HG02610 (cell line): ENCODE data around the gene FOXB1.

ENCODE experiments used
- ATAC-seq: cut with Tn5 transposase; IDR thresholded peaks from one replicate; pipeline ENCODE4 v1.9.1; 2021; ENCODE audit warnings: mild to moderate bottlenecking, moderate library complexity; ENCODE audit not compliant: unreplicated experiment

FOXB1 gene

GRCh38 chr15:60004009-60004845 is at the start of gene FOXB1:
Gene FOXB1, plus strand, starts transcription at chr15:60004311. Its CDS starts 653 bp downstream, at chr15:60004964.
- no peak for ATAC-seq

DNA sequence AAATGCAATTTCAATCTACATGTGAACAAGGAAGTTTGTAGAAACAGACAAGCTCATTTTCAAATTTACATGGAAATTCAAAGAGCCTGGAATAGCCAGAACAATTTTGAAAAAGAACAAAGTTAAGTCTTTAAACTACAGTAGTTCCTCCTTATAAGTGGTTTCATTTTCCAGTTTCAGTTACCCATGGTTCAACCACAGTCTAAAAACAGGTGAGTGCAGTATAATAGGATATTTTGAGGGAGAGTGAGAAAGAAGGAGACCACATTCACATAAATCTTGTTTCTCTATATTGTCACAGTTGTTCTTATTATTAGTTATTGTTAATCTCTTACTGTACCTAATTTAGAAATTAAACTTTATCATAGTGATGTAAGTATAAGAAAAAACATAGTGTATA is 45.8 kb upstream of the FOXB1 start:
- ATAC-seq = no peak

DNA sequence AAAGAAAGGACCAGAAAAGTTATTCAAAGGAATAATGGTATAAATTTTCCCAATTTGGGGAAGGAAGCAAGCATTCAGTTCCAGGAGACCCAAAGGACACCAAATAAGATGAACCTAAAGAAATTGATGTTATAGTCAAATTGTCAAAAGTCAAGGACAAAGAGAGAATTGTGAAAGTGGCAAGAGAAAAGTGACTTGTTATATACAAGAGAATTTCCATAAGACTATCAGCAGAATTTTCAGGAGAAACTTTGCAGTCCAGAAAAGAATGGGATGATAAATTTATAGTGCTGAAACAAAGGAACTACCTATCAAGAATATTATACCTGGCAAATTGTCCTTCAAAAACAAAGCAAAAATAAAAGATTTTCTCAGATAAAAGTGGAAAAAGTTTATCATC is 43.8 kb upstream of the FOXB1 start:
- no peak for ATAC-seq

DNA sequence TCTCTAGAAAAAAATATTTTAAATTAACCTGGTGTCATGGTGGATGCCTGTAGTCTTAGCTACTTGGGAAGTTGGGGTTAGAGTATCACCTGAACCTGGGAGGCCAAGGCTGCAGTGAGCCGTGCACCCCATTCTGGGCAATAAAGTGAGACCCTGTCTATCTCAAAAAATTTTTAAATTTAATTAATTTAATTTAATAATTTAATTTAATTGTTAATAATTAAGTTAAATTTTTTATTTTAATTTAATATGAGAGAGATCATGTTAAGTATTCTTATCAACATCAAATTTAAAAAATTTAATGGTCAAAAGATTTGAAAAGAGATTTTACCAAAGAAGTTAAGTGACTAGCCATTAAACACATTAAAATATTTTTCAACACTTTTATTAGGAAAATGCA is 40.8 kb upstream of the FOXB1 start:
- no peak for ATAC-seq

DNA sequence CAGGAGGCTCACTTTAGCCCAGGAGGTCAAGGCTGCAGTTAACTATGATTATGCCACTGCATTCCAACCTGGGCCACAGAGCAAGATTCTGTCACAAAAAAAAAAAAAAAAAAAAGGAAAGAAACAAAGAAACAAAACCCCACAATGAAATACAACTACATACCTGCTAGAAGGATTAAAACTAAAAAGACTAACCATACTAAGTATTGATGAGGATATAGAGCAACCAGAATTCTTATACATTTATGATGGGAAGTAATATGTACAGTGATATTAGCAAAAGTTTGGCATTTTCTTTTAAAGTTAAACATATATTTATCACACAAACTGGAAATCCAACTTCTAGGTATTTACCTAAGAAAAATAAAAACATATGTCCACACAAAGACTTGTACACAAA is 40.2 kb upstream of the FOXB1 start:
- no peak for ATAC-seq

- ATAC-seq = no peak
Observed at GRCh38 chr15:59965741-59966140, 38.4 kb upstream of the FOXB1 start.

GRCh38 chr15:59966262-59966661 is 37.8 kb upstream of the FOXB1 start:
- no peak for ATAC-seq

- ATAC-seq = no peak
Observed at GRCh38 chr15:59968314-59968713, 35.8 kb upstream of the FOXB1 start.

DNA sequence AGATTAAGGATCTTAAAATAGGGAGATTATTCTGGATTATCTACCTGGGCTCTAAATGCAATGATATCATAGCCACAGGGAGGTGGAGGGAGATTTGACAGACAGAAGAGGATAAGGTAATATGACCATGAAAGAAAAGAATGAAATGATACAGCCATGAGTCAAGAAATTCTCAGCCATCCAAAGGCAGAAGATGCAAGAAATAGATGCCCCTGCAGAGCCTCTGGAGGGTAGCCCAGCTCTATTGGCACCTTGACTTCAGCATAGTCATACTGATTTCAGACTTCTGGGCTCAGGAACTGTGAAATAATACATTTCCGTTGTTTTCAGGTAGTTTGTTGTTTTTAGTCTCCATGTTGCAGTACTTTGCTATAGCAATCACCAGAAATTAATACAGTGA is 31.9 kb upstream of the FOXB1 start:
- ATAC-seq = no peak

DNA sequence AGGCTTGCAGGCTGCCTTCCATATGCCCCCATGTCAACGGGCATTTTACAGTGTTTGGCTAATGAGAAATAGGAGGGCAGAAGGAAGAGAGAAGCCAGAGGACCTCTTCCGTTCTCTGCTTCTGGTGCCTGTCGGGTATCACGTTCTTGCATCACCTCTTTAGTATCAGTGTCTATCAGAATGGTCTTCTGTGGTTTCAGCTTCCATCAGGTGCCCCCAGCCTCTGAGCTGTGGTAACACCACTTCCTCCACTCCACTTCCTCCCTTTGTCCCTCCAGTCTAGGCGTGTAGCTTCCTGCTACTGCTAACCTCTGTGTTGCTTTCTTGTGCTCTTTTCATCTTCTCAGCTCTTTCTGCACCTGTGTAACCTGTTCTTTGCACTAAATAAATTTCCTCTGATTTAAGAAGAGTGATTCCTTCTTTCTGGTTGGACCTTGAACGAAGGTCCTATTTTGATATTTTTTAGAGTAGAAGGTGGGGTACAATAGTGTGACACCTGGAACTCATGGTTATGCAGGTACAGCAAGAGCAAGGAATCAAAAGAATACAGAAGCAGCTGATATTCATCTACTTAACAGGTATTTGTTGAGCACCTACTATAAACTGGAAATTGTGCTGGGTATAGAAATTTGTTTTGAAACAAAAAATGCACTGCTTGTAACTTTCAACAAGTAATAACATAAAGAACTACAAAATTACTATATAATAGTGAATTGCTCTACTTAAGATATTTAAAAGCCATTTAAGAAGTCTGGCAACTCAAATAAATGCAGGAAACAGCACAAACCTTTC is 27.4 kb upstream of the FOXB1 start:
- no peak for ATAC-seq

GRCh38 chr15:59991834-59992233 is 12.3 kb upstream of the FOXB1 start:
- ATAC-seq = no peak

GRCh38 chr15:59993041-59993750 is 10.9 kb upstream of the FOXB1 start:
- ATAC-seq = no peak

DNA sequence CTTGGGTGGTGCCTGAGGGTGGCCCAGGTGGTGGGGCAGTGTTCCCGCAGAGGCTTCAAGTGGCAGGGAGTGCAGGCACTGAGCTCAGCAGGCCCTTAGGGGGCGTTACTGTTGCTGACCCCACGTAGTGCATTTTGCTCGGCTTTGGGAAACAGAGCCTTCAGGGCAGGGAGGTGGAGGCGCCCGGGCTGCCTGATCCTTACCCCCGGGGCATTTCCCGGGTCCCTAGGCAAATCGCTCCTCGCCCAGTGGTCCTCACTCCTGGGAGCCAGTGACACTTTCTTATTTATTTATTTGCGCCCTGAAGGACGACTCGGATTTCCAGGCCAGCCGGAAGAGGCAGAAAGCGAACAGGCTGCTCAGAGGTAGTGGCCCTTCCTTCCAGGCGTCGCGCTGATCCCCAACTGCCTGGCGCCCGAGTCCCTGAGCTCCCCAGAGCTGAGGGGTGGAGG is 10.1 kb upstream of the FOXB1 start:
- ATAC-seq = no peak

DNA sequence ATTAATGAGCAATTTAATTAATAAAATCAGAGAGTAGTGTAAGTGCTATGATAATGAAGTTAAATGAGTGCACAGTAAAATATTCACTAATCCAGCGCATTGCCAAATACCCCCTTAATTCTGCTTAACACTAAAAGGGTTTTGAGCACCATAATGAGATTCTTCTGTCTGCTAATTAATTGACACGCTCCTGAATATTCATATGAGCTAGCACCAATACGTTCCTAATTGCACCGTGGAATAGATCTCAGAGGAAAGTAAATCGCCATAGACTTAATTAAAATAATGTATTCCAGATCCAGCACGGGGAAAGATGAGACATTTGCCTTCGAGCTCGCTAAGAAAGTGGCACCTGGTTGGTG is 9.6 kb upstream of the FOXB1 start:
- ATAC-seq = no peak

- ATAC-seq = no peak
Observed at GRCh38 chr15:59994888-59995557, 9.1 kb upstream of the FOXB1 start.

- ATAC-seq = no peak
Observed at GRCh38 chr15:59995568-59996297, 8.4 kb upstream of the FOXB1 start.

GRCh38 chr15:59996298-59997041 is 7.6 kb upstream of the FOXB1 start:
- no peak for ATAC-seq

DNA sequence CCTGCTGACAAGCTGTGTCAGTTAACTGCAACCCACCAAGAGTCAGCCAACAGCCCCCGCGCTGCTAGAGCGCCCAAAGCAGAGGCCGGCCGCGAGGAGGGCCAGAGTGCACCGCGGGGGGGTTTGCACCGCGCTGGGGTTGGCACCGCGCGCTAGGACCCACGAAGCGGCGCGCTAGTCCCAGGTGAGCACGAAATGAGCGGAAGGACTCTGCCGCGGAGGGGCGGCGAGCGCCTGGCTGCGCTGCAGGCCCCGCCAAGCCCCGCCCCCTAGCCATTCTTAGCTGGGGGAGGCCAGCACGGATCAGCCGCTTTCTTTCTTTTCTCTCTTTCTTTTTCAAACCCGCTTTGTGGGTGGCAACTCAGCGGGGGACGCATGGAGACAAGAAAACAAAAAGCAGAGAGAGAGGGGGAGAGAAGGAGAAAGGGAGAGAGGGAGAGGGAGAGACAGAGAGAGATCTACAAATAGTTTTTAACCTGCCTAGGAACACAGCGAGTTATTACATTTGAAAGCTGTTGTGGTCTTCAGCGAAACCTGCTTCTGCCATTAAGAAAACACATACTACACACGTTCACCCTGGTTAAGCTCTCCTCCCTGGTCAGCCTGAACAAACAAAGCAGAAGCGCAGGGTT is 6.9 kb upstream of the FOXB1 start:
- ATAC-seq = peak; percentile 58

DNA sequence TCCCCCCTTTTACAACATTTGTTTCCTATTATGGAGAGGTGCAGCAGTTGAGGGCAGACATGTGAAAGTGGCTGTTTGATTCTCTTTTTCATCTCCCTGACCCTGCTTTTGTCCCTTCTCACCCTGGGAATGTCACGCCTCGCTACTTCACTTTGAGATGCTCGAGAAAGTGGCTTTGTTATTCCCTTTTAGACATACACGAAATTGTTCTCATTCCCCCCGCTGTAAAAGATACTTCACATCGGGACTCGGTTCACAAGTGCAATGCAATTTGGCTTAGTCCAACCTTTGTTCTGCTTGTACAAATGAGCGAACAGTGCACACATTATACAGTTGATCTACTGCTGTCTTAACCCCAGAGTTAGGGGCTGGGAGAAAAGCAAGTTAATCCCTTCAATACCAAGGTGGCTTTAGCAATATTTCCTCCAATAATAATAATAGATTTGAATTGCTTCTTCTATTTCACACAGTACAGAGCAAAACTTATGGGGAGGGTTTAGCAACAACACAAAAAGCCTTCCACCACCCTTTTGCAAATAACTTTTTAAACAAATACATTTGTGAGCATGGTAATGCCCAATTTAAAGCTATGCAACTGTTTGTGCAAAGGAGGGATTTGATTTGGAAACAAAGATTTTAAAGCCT is 5.7 kb upstream of the FOXB1 start:
- ATAC-seq = no peak
